T-helper 17 cell (primary cell): ENCODE results near the gene KRTAP9-9. TPM values are rescaled to one million over a fixed set of nuclear protein-coding genes. Genes with fewer than 3 reads are reported as not detected.

Experiments
- ATAC-seq: fragments of 150-1000 bp; cut with Tn5 transposase; 2 replicates; pipeline ENCODE4 v1.10.0; 2021; ENCODE audit warnings: mild to moderate bottlenecking, moderate library complexity
- DNase-seq, 3 donors: peaks; one replicate each; pipeline versions ENCODE4 v3.0.0 to v3.0.0-alpha.2; 2020 to 2021
- H3K9me3 ChIP-seq: one replicate; pipeline ENCODE4 v1.7.0; 2013; ENCODE audit warnings: low read length, mild to moderate bottlenecking; ENCODE audit not compliant: control insufficient read depth, poor library complexity, severe bottlenecking
- H3K27ac Mint-ChIP-seq: one replicate; pipeline ENCODE4 v1.8.0; 2022; ENCODE audit warnings: mild to moderate bottlenecking, moderate library complexity, mixed read lengths
- H3K27me3 Mint-ChIP-seq: one replicate; pipeline ENCODE4 v1.8.0; 2022; ENCODE audit warnings: mixed read lengths
- H3K36me3 Mint-ChIP-seq: one replicate; pipeline ENCODE4 v1.8.0; 2022; ENCODE audit warnings: low read depth, mixed read lengths
- H3K4me1 Mint-ChIP-seq: one replicate; pipeline ENCODE4 v1.8.0; 2022; ENCODE audit warnings: mild to moderate bottlenecking, mixed read lengths
- H3K4me3 Mint-ChIP-seq: one replicate; pipeline ENCODE4 v1.8.0; 2022; ENCODE audit warnings: mild to moderate bottlenecking, moderate library complexity, mixed read lengths
- total RNA-seq, 4 donors: library from RNA in 2 of 4; stranded (reverse) in 2 of 4; gene quantifications; one replicate each; pipeline ENCODE4 v1.2.3 and lab custom pipeline; 2022 to 2026

KRTAP9-9 gene
- total RNA-seq, 2 donors from 2014 or later: not detected

DNA sequence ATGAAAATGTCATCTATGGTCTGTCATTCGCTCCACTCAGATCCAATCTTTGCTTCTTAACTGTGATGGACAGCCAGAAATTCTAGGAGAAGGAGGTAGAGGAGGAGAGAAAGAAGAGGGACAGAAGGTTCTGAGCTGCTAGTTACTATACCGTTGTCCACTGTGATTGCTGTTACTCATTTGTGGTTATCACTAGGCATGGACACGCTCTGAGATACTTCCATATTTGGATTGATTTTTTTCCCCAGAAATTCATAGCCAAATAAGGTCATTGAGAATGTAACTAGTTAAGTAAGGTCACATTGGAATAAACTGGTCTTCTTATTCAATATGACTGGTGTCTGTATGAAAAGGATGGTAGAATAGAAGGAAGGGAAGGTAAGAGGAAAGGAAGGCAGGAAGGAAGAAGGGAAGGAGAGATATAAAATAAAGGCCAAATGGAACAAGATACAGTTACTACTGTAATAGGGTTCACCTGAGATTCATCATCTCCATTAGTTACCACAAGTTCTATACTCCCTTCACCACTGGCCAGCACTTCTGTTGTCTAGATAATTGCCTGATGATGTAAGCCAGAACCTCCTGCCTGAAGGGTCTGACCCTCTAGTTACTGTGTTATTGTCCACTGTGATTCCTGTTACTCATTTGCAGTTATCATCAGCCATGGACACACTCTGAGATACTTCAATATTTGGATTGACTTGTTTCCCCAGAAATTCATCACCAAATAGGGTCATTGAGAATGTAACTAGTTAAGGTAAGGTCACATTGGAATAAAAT lies 23.2 kb downstream of the KRTAP9-9 start:
- ATAC-seq: no peak
- no peak overlapping the region for H3K4me3 Mint-ChIP-seq
- no peak overlapping the region for H3K27ac Mint-ChIP-seq
- H3K4me1 Mint-ChIP-seq: peaks cover 6% of the 10 kb centered on the region
- H3K9me3 ChIP-seq: no peaks in the 10 kb centered on the region
- DNase-seq: no peak
- peaks cover 2% of the 10 kb centered on the region for H3K36me3 Mint-ChIP-seq
- H3K27me3 Mint-ChIP-seq: peaks cover 33% of the 10 kb centered on the region

- Mint-ChIP-seq H3K4me3 (no peak overlapping the region), H3K27ac (no peak overlapping the region)
These were observed 28.9 kb downstream of the KRTAP9-9 start for GRCh38 chr17:41284043-41284442.

DNA sequence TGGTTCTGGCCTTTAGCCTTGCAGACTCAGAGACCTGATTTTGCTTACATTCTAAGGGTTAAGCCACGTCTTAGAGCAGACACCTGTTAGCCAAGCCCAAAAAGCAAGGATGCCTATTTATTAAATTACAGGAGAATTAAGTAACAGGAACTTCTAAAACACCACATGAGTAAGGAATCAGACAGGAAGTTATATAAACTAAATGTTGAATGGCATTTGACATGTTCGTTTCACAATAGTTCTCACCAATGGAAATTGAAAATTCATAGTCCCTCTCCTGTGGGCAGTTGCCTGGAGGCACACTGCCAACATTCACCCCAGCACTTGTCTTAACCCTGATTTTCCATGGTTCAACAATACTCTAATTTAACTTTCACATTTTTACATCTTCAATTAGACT lies 29.4 kb downstream of the KRTAP9-9 start:
- DNase-seq: no peak
- Mint-ChIP-seq H3K4me3 (no peak overlapping the region), H3K27ac (no peak overlapping the region), H3K36me3 (no peaks in the 10 kb centered on the region), H3K4me1 (no peaks in the 10 kb centered on the region), H3K27me3 (peaks cover 5% of the 10 kb centered on the region)
- no peak for ATAC-seq
- no peaks in the 10 kb centered on the region for H3K9me3 ChIP-seq

More at GRCh38 chr17:41284043-41284442, 28.9 kb downstream of the KRTAP9-9 start:
- DNase-seq (no peak), ATAC-seq (no peak)
- peaks cover 10% of the 10 kb centered on the region for H3K27me3 Mint-ChIP-seq
- no peaks in the 10 kb centered on the region for H3K4me1 Mint-ChIP-seq
- H3K9me3 ChIP-seq: no peaks in the 10 kb centered on the region
- no peaks in the 10 kb centered on the region for H3K36me3 Mint-ChIP-seq

GRCh38 chr17:41287050-41287449 lies 31.9 kb downstream of the KRTAP9-9 start:
- no peak for ATAC-seq
- H3K9me3 ChIP-seq: no peaks in the 10 kb centered on the region
- no peak for DNase-seq
- peaks cover 14% of the 10 kb centered on the region for H3K27me3 Mint-ChIP-seq
- H3K4me1 Mint-ChIP-seq: no peaks in the 10 kb centered on the region
- no peaks in the 10 kb centered on the region for H3K36me3 Mint-ChIP-seq
- H3K27ac Mint-ChIP-seq: no peak overlapping the region
- H3K4me3 Mint-ChIP-seq: no peak overlapping the region

DNA sequence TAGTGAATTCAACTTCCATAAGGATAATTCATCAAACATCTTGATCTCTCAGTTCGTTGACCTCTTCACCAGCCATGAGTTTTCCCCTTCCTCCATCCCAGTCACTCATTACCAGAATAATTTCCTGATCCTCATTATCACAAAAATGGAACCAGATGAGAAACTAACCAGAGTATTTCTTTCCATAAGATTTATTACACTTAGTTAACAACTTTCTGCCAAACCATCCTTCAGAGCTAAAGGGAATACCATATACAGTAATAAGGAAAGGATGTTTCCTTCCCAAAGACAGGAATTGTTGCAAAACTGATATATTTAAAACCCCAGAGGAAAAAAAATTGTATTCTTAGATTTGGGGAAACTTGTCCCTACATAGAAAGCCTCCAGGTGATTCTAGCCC lies 38.8 kb downstream of the KRTAP9-9 start:
- Mint-ChIP-seq H3K36me3 (peaks cover 2% of the 10 kb centered on the region), H3K27me3 (peaks cover 31% of the 10 kb centered on the region), H3K4me1 (no peaks in the 10 kb centered on the region), H3K4me3 (no peak overlapping the region), H3K27ac (no peak overlapping the region)
- ATAC-seq (no peak), DNase-seq (no peak)
- no peaks in the 10 kb centered on the region for H3K9me3 ChIP-seq

GRCh38 chr17:41296846-41297245 lies 41.7 kb downstream of the KRTAP9-9 start:
- H3K9me3 ChIP-seq: no peaks in the 10 kb centered on the region
- ATAC-seq: no peak
- no peak for DNase-seq
- peaks cover 19% of the 10 kb centered on the region for H3K27me3 Mint-ChIP-seq
- H3K36me3 Mint-ChIP-seq: peaks cover 2% of the 10 kb centered on the region
- no peaks in the 10 kb centered on the region for H3K4me1 Mint-ChIP-seq
- no peak overlapping the region for H3K4me3 Mint-ChIP-seq
- no peak overlapping the region for H3K27ac Mint-ChIP-seq

DNA sequence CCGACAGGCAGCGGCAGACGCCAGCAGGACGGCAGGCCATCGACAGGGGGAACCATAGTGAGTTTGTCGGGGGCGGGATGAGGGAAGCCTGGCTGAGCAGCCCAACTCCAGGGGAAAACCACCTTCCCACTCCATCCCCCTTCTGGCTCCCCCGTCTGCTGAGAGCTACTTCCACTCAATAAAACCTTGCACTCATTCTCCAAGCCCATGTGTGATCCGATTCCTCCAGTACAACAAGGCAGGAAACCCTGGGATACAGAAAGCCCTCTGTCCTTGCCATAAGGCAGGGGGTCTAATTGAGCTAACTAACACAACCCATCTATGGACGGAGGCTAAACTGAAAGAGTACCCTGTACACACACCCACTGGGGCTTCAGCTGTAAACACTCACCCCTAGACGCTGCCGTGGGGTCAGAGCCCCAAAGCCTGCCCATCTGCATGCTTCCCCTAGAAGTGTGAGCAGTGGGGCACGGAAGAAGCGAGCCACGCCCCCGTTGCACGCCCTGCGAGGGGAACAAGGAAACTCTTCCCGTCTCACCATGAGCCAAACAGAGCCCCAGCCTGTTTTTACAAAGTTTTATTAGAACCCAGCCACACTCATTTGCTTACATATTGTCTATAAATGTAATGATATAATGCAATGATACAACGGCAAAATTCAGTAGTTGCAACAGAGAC lies 43.4 kb downstream of the KRTAP9-9 start:
- Mint-ChIP-seq H3K4me1 (no peaks in the 10 kb centered on the region), H3K27ac (no peak overlapping the region), H3K36me3 (peaks cover 2% of the 10 kb centered on the region), H3K27me3 (peaks cover 4% of the 10 kb centered on the region), H3K4me3 (no peak overlapping the region)
- ATAC-seq: no peak
- no peak for DNase-seq
- no peaks in the 10 kb centered on the region for H3K9me3 ChIP-seq

GRCh38 chr17:41301204-41301790 lies 46.1 kb downstream of the KRTAP9-9 start:
- no peak overlapping the region for H3K27ac Mint-ChIP-seq
- H3K4me3 Mint-ChIP-seq: no peak overlapping the region
- peaks cover 4% of the 10 kb centered on the region for H3K27me3 Mint-ChIP-seq
- ATAC-seq (no peak), DNase-seq (no peak)
- H3K36me3 Mint-ChIP-seq: no peaks in the 10 kb centered on the region
- H3K4me1 Mint-ChIP-seq: no peaks in the 10 kb centered on the region
- no peaks in the 10 kb centered on the region for H3K9me3 ChIP-seq

GRCh38 chr17:41301916-41302901 lies 47.0 kb downstream of the KRTAP9-9 start, which contains the start of gene KRTAP29-1:
TSS of gene KRTAP29-1 (minus strand) at chr17:41302851. CDS start at chr17:41302851, 0 bp downstream.
- no peak for ATAC-seq
- DNase-seq: no peak
- Mint-ChIP-seq H3K27me3 (peaks cover 4% of the 10 kb centered on the region), H3K4me3 (no peak within 1 kb of the TSS), H3K27ac (no peak within 1 kb of the TSS), H3K4me1 (peaks cover 9% of the 10 kb centered on the region), H3K36me3 (no peaks in the 10 kb centered on the region)
- H3K9me3 ChIP-seq: no peaks in the 10 kb centered on the region

GRCh38 chr17:41302981-41303380 lies 47.8 kb downstream of the KRTAP9-9 start:
- H3K36me3 Mint-ChIP-seq: no peaks in the 10 kb centered on the region
- no peak for ATAC-seq
- peaks cover 3% of the 10 kb centered on the region for H3K27me3 Mint-ChIP-seq
- peaks cover 17% of the 10 kb centered on the region for H3K4me1 Mint-ChIP-seq
- no peak for DNase-seq
- no peak overlapping the region for H3K27ac Mint-ChIP-seq
- no peaks in the 10 kb centered on the region for H3K9me3 ChIP-seq
- H3K4me3 Mint-ChIP-seq: no peak overlapping the region

GRCh38 chr17:41304091-41304490 lies 48.9 kb downstream of the KRTAP9-9 start:
- H3K4me3 Mint-ChIP-seq: no peak overlapping the region
- ATAC-seq (no peak), DNase-seq (no peak)
- no peaks in the 10 kb centered on the region for H3K27me3 Mint-ChIP-seq
- H3K9me3 ChIP-seq: no peaks in the 10 kb centered on the region
- H3K36me3 Mint-ChIP-seq: no peaks in the 10 kb centered on the region
- H3K27ac Mint-ChIP-seq: no peak overlapping the region
- peaks cover 28% of the 10 kb centered on the region for H3K4me1 Mint-ChIP-seq
